Measurements from ENCODE around the gene PLXND1. TPM values are rescaled to one million over a fixed set of nuclear protein-coding genes. Genes with fewer than 3 reads are reported as not detected.
A peak's percentile ranks its signal among the peaks of the same experiment; 100 is the strongest.

The PLXND1 gene
- total and polyA plus RNA-seq, 12 donors = 41.2 to 370 (median 138) TPM

- no peaks in the 10 kb centered on the region for H3K9me3 ChIP-seq (replicated peaks in 1 of 3)
- no peak for TF ChIP-seq POLR2A (IDR thresholded peaks at IDR 0.05)
- TF ChIP-seq CTCF (IDR thresholded peaks at IDR 0.05) = no peak
- intact Hi-C loops (cut with DNase I) = no loop called here
- no peak for DNase-seq
- WGBS, 4 donors = 93 to 96% (median 93%) methylated on average over 10 to 11 of the region's 11 CpGs
- H3K27me3 ChIP-seq = no peaks in the 10 kb centered on the region
- H3K27ac ChIP-seq = no peak overlapping the region
- no peaks in the 10 kb centered on the region for H3K36me3 ChIP-seq (replicated peaks in 1 of 2)
- H3K4me3 ChIP-seq = no peak overlapping the region
- H3K4me1 ChIP-seq (replicated peaks in 1 of 2) = peaks cover 4 to 5% of the 10 kb centered on the region in 2 donors
These were observed 26.1 kb upstream of the PLXND1 start for GRCh38 chr3:129632556-129632955.

DNA sequence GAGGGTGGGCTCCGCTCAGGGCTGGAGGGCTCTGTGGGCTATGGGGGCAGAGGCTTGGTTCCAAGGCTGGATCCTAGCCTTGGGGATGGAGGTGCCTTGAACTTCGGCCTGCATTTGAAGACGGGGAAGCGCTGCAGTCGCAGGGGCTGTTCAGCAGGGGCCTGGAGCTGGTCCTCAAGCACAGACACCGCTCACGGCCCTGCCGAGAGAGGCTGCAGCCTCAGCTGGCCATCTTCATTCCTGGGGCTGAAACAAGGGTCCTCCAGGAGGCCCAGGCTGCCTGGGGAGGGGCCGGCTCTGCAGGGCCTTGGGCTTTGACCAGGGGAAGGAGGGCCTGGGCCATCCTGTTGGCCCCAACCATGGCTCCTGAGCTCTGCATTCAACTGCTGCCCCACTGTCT is 25.6 kb upstream of the PLXND1 start:
- H3K4me1 ChIP-seq (replicated peaks in 1 of 2) = peaks cover 4 to 8% of the 10 kb centered on the region in 2 donors
- H3K27me3 ChIP-seq = no peaks in the 10 kb centered on the region
- DNase-seq = no peak
- no peak for TF ChIP-seq CTCF (IDR thresholded peaks at IDR 0.05)
- TF ChIP-seq POLR2A (IDR thresholded peaks at IDR 0.05) = no peak
- H3K9me3 ChIP-seq (replicated peaks in 1 of 3) = no peaks in the 10 kb centered on the region
- WGBS, 4 donors = 89 to 92% (median 91%) methylated on average over 7 to 9 of the region's 9 CpGs
- intact Hi-C loops (cut with DNase I) = no loop called here
- H3K4me3 ChIP-seq = no peak overlapping the region
- H3K27ac ChIP-seq = no peak overlapping the region
- no peaks in the 10 kb centered on the region for H3K36me3 ChIP-seq (replicated peaks in 1 of 2)

DNA sequence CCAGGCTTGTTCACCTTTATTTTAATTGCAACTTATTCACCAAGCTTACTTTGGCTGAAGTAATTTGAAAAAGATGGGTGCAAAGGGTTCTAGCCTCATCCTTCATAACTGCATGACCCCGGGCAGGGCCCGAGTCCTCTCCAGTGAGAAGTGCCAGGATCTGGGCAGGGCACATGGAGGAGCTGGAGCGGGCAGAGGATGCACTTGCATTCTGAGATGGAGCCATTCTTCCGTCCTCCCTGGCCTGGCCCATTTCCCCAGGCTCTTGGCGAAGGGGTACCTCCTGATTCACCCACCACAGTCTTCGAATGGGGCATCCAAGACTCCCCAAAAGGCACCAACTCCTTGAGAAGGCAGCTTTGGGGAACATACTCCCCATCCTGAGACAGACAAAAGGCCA is 22.5 kb upstream of the PLXND1 start:
- Histone ChIP-seq H3K27me3 (no peaks in the 10 kb centered on the region), H3K4me1 (replicated peaks in 1 of 2) (peaks cover 18 to 27% of the 10 kb centered on the region in 2 donors), H3K36me3 (replicated peaks in 1 of 2) (no peaks in the 10 kb centered on the region), H3K4me3 (no peak overlapping the region), H3K27ac (no peak overlapping the region), H3K9me3 (replicated peaks in 1 of 3) (no peaks in the 10 kb centered on the region)
- TF ChIP-seq CTCF (IDR thresholded peaks at IDR 0.05) = no peak
- TF ChIP-seq POLR2A (IDR thresholded peaks at IDR 0.05) = no peak
- DNase-seq = no peak
- WGBS, 4 donors = 70 to 79% (median 72%) methylated on average over 6 of the region's 6 CpGs
- intact Hi-C loops (cut with DNase I) = loop anchor here in 1 of 2 donors (5.0 kb wide), 1 partner anchor 303 kb away; no protein-coding TSS in a partner anchor

GRCh38 chr3:129628169-129628522 is 21.7 kb upstream of the PLXND1 start:
- 17 to 27% (median 19%) methylated on average over 9 of the region's 9 CpGs for WGBS, 4 donors
- TF ChIP-seq CTCF (IDR thresholded peaks at IDR 0.05) = no peak
- no peak for TF ChIP-seq POLR2A (IDR thresholded peaks at IDR 0.05)
- H3K4me1 ChIP-seq (replicated peaks in 1 of 2) = peaks cover 24 to 36% of the 10 kb centered on the region in 2 donors

More at GRCh38 chr3:129628169-129628522, 21.7 kb upstream of the PLXND1 start:
- DNase-seq = no peak
- Histone ChIP-seq H3K27ac (peak overlapping the region in 4 of 5 donors; percentile 86 to 92 (median 90)), H3K27me3 (no peaks in the 10 kb centered on the region), H3K36me3 (replicated peaks in 1 of 2) (no peaks in the 10 kb centered on the region), H3K9me3 (replicated peaks in 1 of 3) (no peaks in the 10 kb centered on the region), H3K4me3 (no peak overlapping the region)
- intact Hi-C loops (cut with DNase I) = loop anchor here in 1 of 2 donors (5.0 kb wide), 1 partner anchor 304 kb away; no protein-coding TSS in a partner anchor

Measured in adrenal gland (tissue), 12 donors.